GM10847 (cell line): ENCODE measurements around the gene KLHL29.

ENCODE experiments used
- POLR2A ChIP-seq: IDR thresholded peaks from 2 replicates; pipeline ENCODE4 v1.6.1; 2011; ENCODE audit not compliant: insufficient read length; ENCODE audit errors: extremely low read depth

Gene KLHL29

GRCh38 chr2:23636426-23636825 lies 251.4 kb downstream of the KLHL29 start:
- no peak for TF ChIP-seq POLR2A

- no peak for TF ChIP-seq POLR2A
These were observed 252.2 kb downstream of the KLHL29 start for GRCh38 chr2:23637011-23637778.

- no peak for TF ChIP-seq POLR2A
These were observed 254.5 kb downstream of the KLHL29 start for GRCh38 chr2:23639406-23639982.

- no peak for TF ChIP-seq POLR2A
These were observed 255.7 kb downstream of the KLHL29 start for GRCh38 chr2:23640711-23641110.

GRCh38 chr2:23642516-23642915 lies 257.5 kb downstream of the KLHL29 start:
- no peak for TF ChIP-seq POLR2A

GRCh38 chr2:23645230-23645808 lies 260.3 kb downstream of the KLHL29 start:
- no peak for TF ChIP-seq POLR2A

GRCh38 chr2:23647563-23647962 lies 262.6 kb downstream of the KLHL29 start:
- TF ChIP-seq POLR2A = no peak

GRCh38 chr2:23649303-23649702 lies 264.3 kb downstream of the KLHL29 start:
- TF ChIP-seq POLR2A = no peak

GRCh38 chr2:23649819-23650218 lies 264.8 kb downstream of the KLHL29 start:
- no peak for TF ChIP-seq POLR2A

- TF ChIP-seq POLR2A = no peak
These were observed 266.5 kb downstream of the KLHL29 start for GRCh38 chr2:23651187-23652080.

GRCh38 chr2:23653326-23653725 lies 268.3 kb downstream of the KLHL29 start:
- no peak for TF ChIP-seq POLR2A

- no peak for TF ChIP-seq POLR2A
These were observed 269.8 kb downstream of the KLHL29 start for GRCh38 chr2:23654756-23655155.

GRCh38 chr2:23655934-23656596 lies 271.1 kb downstream of the KLHL29 start:
- TF ChIP-seq POLR2A = no peak

- no peak for TF ChIP-seq POLR2A
These were observed 271.6 kb downstream of the KLHL29 start for GRCh38 chr2:23656597-23656973.

GRCh38 chr2:23657371-23657770 lies 272.4 kb downstream of the KLHL29 start:
- TF ChIP-seq POLR2A = no peak
